Fibroblast of skin of left quadriceps (primary cell): ENCODE results near the gene SUPT5H.
"Not testable (repeated sequence)": the region's sequence is repeated elsewhere in the genome, so short reads cannot be mapped to it uniquely, and the experiment has no call there.

Experiments used
- DNase-seq, 2 experiments: peaks; one replicate each; pipeline ENCODE4 v3.0.0-alpha.2; 2013; ENCODE audit warnings: low read depth in 2 of 2

SUPT5H gene

DNA sequence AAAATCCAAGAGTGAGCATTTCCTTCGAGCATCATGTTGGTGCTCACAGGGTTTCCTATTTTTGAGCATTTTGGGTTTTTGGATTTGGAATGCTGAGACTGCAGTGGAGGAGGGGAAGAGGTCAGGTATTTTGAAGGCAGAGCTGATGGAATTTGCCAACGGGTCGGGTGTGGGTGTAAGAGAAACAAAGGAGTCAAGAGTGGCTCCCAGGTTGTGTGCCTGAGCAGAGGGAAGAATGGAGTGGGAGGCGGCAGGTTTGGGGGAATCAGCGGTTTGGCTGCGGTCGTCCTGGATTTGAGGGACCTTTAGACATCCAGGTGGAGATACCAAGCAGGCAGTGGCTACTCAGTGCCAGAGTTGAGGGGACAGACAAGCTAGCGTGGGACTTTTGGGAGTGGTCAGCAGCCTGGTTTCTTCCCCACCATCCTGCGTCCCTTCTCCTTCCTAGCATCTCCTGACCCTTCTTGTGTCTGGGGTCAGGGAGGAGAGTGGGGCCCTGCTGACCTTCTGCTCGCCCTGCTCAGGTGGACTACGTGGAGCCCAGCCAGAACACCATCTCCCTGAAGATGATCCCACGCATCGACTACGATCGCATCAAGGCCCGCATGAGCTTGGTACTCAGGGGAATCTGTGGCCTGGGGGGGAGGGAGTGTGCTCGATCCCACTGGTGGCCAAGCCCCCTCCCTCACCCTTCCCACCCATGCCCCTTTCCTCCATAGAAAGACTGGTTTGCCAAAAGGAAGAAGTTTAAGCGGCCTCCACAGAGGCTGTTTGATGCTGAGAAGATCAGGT, 20.8 kb downstream of the SUPT5H start:
- DNase-seq: no peak

- no peak for DNase-seq
These were observed 22.6 kb downstream of the SUPT5H start for GRCh38 chr19:39467941-39468340.

- DNase-seq: no peak
These were observed 23.7 kb downstream of the SUPT5H start for GRCh38 chr19:39469036-39469435.

DNA sequence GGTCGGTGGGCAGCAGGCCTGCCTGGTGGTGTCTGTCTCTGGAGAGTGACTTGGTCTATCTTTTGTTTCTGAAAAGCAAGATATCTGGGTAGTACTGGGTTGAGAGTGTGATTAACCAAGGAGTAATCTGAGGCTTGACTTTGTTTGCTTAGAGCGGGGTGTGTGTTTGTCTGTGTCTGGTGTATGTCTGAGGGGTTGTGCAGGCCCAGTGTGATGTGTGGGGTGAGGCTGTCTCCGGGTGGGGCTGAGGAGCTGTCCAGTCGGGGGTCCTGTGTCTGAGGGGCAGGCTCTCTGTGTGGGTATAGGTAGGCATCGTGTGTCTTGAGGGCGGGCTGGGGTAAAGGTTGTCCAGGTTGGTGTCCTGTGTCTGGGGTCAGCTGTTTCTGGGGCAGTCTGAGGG, 24.2 kb downstream of the SUPT5H start:
- DNase-seq: no peak

- DNase-seq: no peak
These were observed 25.4 kb downstream of the SUPT5H start for GRCh38 chr19:39470724-39471339.

- no peak for DNase-seq
These were observed 26.6 kb downstream of the SUPT5H start for GRCh38 chr19:39471756-39472536.

DNA sequence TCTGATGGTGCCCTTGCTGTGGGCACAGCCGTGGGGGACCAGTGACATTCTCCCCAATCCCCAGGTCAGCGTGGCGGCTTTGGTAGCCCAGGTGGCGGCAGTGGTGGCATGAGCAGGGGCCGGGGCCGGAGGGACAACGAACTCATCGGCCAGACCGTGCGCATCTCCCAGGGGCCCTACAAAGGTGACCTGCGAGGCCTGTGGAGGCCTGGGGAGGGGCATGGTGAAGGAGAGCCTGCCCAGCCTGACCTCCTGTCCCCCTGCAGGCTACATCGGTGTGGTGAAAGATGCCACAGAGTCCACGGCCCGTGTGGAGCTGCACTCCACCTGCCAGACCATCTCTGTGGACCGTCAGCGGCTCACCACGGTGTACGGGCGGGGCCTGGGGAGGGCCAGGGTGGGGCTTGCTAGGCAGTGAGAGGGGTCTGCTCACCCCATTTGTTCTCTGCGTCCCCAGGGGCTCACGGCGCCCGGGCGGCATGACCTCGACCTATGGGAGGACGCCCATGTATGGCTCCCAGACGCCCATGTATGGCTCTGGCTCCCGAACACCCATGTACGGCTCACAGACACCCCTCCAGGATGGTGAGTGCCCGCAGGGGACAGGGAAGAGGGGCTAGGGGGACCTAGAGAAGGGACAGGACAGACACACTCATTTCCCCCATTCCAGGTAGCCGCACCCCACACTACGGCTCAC, 27.5 kb downstream of the SUPT5H start:
- no peak for DNase-seq

GRCh38 chr19:39473443-39473960, 28.1 kb downstream of the SUPT5H start:
- DNase-seq: no peak

DNA sequence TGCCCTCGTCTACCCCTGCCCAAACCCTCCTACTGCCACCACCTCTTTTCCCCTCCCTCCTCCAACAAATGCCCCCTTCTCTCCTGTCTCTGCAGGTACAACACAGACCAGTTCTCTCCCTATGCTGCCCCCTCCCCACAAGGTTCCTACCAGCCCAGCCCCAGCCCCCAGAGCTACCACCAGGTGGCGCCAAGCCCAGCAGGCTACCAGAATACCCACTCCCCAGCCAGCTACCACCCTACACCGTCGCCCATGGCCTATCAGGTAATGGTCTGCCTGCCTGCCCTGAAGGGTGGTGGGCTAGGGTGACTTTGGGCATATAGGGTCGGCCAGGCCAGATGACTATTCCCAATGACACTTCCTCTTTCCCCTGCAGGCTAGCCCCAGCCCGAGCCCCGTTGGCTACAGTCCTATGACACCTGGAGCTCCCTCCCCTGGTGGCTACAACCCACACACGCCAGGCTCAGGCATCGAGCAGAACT, 28.8 kb downstream of the SUPT5H start:
- no peak for DNase-seq

- DNase-seq: no peak
These were observed 30.4 kb downstream of the SUPT5H start for GRCh38 chr19:39475748-39476147.

DNA sequence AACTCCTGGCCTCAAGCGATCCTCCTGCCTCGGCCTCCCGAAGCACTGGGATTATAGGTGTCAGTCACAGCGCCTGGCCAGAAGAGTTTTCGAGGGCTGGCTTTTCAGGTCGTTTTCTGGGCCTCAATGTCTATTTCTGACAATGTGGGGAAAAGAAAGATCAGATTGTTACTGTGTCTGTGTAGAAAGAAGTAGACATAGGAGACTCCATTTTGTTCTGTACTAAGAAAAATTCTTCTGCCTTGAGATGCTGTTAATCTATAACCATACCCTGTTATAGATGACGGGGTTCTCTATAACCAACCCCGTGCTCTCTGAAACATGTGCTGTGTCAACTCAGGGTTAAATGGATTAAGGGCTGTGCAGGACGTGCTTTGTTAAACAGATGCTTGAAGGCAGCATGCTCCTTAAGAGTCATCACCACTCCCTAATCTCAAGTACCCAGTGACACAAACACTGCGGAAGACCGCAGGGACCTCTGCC, 34.0 kb downstream of the SUPT5H start:
- not testable (repeated sequence) for DNase-seq

DNA sequence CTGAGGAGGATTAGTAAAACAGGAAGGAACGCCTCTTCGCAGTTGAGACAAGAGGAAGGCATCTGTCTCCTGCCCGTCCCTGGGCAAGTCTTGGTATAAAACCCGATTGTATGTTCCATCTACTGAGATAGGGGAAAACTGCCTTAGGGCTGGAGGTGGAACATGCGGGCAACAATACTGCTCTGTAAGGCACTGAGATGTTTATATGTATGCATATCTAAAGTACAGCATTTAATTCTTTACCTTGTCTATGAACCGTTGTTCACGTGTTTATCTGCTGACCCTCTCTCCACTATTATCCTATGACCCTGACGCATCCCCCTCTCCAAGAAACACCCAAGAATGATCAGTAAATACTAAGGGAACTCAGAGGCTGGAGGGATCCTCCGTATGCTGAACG, 34.5 kb downstream of the SUPT5H start:
- no peak for DNase-seq

- DNase-seq: peak; percentile 79 to 84
These were observed 35.2 kb downstream of the SUPT5H start, which contains the start of gene TIMM50 for GRCh38 chr19:39480337-39481228. Gene TIMM50 (plus strand): TSS chr19:39480838. CDS start chr19:39480854, 16 bp downstream.

- DNase-seq: no peak
These were observed 35.8 kb downstream of the SUPT5H start for GRCh38 chr19:39481229-39481545.

- DNase-seq: no peak
These were observed 36.3 kb downstream of the SUPT5H start for GRCh38 chr19:39481676-39482075.

- DNase-seq: no peak
These were observed 37.8 kb downstream of the SUPT5H start for GRCh38 chr19:39483141-39483540.

DNA sequence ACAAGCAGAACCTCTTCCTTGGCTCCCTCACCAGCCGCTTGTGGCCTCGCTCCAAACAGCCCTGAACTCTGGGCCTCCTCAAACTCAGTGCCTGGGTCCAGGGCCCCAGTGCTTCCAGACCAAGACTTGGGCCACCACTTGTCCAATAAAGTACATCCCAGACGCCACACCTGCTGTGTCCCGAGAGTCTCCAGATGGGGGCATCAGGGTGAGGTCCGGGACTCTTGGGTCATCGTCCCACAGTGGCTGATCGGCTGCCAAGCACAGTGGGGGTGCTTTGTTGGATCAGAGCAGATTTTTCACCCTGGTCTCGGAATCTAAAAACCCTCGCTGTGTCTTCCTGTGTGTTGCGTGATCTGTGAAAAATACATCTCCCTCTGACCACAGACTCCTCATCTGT, 44.4 kb downstream of the SUPT5H start:
- no peak for DNase-seq

- no peak for DNase-seq
These were observed 46.8 kb downstream of the SUPT5H start for GRCh38 chr19:39492225-39492624.

DNA sequence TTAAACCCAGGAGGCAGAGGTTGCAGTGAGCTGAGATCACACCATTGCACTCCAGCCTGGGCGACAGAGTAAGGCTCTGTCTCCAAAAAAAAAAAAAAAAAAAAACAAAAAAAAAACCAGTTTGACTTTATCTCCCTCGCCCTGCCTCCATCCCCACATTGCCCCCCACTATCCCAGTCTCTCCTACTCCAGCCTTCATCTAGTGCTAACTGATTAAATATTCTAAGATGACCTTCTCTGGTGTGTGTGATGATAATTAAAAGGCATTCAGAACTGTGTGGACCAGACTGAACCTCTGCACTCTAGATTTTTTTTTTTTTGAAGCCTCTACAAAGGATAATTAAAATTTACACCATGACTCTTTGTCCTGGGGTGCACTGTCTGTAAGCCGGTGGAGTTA, 47.4 kb downstream of the SUPT5H start:
- no peak for DNase-seq

DNA sequence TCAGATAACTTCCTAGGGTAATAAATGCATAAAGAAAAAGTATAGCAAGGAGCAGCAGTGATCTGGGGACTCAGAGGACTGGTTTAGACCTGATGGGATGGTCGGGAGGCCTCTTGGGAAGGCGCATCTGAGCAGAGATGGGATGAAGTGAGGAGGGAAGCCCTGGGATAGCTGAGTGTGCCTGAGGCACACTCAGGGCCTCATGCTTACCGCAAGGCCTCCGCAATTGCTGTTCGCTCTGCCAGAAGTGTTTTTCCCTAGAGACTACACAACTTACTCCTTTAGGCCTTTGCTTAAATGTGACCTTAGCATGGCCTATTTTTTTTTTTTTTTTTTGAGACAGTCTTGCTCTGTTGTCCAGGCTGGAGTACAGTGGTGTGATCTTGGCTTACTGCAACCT, 49.3 kb downstream of the SUPT5H start:
- DNase-seq: no peak

DNA sequence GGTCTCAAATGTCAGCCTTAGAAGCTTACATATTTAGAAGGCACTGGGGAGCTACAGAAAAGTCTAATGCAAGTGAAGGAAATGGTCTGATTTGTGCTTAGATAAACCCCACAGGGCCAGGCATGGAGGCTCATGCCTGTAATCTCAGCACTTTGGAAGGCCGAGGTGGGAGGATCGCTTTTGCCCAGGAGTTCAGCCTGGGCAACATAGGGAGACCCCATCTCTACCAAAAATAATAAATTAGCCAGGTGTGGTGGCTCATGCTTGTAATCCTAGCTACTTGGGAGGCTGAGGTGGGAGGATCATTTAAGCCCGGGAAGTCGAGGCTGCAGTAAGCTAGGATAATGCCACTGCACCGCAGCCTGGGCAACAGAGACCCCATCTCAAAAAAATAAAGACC, 50.7 kb downstream of the SUPT5H start:
- no peak for DNase-seq
